ENCODE measurements around the gene PLEKHO1. TPM values are rescaled to one million over a fixed set of nuclear protein-coding genes. Genes with fewer than 3 reads are reported as not detected.

The PLEKHO1 gene
- polyA plus RNA-seq, 1 experiment, result 62.0 TPM

DNA sequence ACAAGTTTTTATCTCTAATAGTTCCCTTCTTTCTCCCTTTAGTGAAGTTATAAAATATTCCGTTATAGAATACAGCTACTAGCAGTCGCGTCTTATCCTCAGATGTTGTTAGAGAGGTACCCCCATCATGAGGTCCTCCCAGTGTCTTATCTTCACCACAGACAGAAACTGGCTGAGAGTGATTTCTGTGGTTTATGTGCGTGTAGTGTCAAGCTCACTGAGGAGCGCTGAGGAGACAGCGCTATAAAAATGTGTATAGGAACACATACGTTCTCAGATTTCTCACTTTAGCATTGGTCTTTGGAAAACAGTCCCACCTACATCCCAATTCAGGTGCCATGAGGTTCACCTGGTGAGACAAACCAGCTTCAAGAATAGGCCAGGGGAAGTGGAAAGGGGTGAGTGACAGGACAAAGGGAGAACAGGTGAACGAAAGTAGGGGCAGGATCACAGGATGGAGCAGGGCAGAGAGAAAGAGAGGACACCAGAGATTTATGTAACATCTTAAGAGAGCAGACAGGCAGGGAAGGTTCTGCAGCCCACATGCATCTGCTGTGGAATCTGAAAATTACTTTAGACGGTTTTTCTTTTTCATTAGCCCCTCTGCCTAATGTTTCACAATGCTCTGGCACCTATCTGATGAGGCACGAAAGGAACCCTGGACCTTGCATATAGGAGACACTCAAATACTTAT lies 2.7 kb upstream of the PLEKHO1 start:
- ChIA-PET POLR2A (no interaction called here), CTCF (no interaction called here)
- TF ChIP-seq, protein P1, sequence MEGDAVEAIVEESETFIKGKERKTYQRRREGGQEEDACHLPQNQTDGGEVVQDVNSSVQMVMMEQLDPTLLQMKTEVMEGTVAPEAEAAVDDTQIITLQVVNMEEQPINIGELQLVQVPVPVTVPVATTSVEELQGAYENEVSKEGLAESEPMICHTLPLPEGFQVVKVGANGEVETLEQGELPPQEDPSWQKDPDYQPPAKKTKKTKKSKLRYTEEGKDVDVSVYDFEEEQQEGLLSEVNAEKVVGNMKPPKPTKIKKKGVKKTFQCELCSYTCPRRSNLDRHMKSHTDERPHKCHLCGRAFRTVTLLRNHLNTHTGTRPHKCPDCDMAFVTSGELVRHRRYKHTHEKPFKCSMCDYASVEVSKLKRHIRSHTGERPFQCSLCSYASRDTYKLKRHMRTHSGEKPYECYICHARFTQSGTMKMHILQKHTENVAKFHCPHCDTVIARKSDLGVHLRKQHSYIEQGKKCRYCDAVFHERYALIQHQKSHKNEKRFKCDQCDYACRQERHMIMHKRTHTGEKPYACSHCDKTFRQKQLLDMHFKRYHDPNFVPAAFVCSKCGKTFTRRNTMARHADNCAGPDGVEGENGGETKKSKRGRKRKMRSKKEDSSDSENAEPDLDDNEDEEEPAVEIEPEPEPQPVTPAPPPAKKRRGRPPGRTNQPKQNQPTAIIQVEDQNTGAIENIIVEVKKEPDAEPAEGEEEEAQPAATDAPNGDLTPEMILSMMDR (IDR thresholded peaks at IDR 0.05; ENCODE audit: low read depth, low read length), result no peak
- H3K27me3 ChIP-seq (ENCODE audit: control insufficient read depth, insufficient read depth, low read length), result no peaks in the 10 kb centered on the region
- no peak overlapping the region for H3K4me3 ChIP-seq (ENCODE audit: low read depth, low read length)
- DNase-seq (ENCODE audit: low read depth, low spot score), result no peak
- H3K9me3 ChIP-seq (ENCODE audit: control insufficient read depth, insufficient read depth, low read length), result no peaks in the 10 kb centered on the region
- H3K27ac ChIP-seq (ENCODE audit: low read depth, low read length), result no peak overlapping the region

DNA sequence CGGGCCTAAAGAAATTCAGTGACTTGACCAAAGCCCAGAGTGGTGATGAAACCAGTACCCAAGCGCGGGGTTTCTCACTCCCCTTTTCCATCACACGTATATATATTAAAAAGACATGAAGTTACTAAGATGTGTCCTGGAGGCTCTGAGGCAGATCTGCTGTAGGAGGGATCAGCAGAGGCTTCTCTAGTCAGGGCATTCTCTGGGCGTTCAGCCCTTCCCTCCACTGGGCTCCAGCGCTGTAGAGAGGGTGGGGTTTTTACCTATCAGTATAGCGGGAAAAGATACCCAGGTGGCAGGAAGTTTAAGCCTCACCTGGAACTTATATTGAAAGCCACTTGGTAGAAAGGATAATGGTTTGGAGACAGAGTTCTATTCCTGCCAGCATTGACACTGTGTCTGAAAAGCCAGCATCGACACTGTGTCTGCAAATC lies 862 bp upstream of the PLEKHO1 start:
- H3K4me3 ChIP-seq (ENCODE audit: low read depth, low read length), result peak overlapping the region; percentile 90
- POLR2A ChIA-PET, result interaction anchor here (0.6 to 6.2 kb wide), 3 partner anchors 12 to 82 kb away, joined by 3 to 149 read pairs (median 5); no protein-coding TSS in a partner anchor
- CTCF ChIA-PET, result interaction anchor here (1.3 to 2.9 kb wide), 3 partner anchors 10 to 76 kb away, joined by 3 to 16 read pairs (median 5); no protein-coding TSS in a partner anchor

DNA sequence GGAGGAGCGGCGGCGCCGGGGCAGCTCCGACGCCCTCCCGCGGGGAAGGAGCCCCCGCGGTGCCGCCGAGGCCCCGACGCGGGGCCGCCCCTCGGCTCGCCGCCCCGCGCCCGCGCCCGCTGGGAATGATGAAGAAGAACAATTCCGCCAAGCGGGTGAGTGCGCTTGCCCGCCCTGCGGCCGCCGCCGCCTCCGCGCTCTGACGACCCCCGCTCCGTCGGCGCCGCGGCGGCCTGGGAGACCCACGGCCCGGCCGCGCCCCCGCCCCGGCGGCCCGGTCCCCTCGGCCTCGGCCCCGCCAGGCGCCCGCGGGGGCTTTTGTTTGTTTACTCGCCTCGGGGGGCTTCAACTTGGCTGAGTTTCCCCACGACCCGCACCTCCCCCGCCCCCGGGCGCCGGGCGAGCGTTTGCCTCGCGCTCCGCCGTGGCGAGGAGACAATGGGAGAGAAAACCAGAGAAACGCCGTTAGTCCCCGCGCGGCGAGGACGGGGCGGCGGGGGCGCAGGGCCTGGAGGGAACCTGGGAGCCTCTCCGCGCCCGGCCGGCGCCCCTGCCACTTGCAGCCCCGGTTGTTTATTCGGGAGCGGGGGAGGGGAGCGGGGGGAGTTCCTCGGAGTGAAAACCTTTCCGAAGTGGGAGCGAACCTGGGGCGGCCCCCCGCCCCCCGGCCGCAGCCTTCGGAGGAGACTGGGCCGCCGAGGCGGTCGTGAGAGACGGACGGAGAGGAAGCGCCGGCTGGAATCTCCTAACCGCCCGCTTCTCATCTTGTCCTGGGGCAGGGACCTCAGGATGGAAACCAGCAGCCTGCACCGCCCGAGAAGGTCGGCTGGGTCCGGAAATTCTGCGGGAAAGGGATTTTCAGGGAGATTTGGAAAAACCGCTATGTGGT lies 661 bp downstream of the PLEKHO1 start:
- peak overlapping the region; percentile 85 for H3K27ac ChIP-seq (ENCODE audit: low read depth, low read length)
- no peak for DNase-seq (ENCODE audit: low read depth, low spot score)
- H3K9me3 ChIP-seq (ENCODE audit: control insufficient read depth, insufficient read depth, low read length), result no peaks in the 10 kb centered on the region
- peak overlapping the region; percentile 90 for H3K4me3 ChIP-seq (ENCODE audit: low read depth, low read length)
- TF ChIP-seq, protein P1 (IDR thresholded peaks at IDR 0.05; ENCODE audit: low read depth, low read length), result no peak
- no peaks in the 10 kb centered on the region for H3K27me3 ChIP-seq (ENCODE audit: control insufficient read depth, insufficient read depth, low read length)
- POLR2A ChIA-PET, result interaction anchor here (1.0 to 6.2 kb wide), 7 partner anchors 10 to 263 kb away, joined by 3 to 149 read pairs (median 4); a partner anchor contains a TSS
- CTCF ChIA-PET, result interaction anchor here (0.6 to 2.9 kb wide), 3 partner anchors 9 to 77 kb away, joined by 4 to 16 read pairs (median 5); no protein-coding TSS in a partner anchor

More for the DNA sequence above, 862 bp upstream of the PLEKHO1 start:
- TF ChIP-seq, protein P1 (IDR thresholded peaks at IDR 0.05; ENCODE audit: low read depth, low read length), result no peak
- no peak for DNase-seq (ENCODE audit: low read depth, low spot score)
- Histone ChIP-seq H3K27me3 (ENCODE audit: control insufficient read depth, insufficient read depth, low read length) (no peaks in the 10 kb centered on the region), H3K27ac (ENCODE audit: low read depth, low read length) (peak overlapping the region; percentile 89), H3K9me3 (ENCODE audit: control insufficient read depth, insufficient read depth, low read length) (no peaks in the 10 kb centered on the region)

DNA sequence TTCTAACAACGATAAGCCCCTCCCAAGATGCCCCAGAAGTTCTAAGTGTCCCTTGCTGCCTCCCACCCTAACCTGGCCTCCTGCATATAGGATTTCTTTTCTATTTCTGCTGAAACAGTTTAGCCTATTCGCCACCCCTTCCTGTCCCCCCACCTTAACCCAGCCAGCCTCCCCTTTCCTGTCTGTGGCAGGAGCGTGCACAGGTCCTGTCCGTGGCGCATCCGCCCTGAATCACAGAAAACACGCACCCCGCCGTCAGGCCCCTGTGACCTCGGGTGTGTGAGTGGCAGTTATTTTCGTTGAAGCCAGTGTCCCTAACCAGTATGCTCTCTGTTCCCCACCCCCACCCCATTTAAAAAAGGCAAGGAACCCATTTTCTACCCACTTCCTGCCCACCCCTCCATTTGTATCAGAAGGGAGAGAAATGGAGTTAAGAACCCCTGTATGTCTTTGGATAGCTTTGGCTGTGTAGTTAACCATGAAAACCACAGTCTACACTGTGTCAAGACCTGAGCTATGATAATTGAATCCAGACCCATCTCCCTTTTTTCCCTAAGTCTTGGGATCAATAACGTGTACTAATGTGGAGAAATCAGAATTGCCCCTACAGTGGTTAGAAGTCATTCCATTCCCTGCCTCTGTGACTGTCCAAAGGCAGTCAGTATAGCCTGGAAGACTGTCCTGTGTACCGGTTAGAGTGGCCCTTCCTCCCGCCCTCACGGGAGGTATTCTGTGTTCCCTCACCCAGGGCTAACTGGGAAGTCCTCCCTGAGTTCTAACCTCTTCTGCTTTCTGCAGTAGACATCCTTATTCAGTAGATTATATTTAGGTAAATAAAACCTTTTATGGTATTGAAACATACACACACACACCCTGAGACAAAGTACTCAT lies 1.8 kb downstream of the PLEKHO1 start:
- H3K4me3 ChIP-seq (ENCODE audit: low read depth, low read length), result peak overlapping the region; percentile 90
- peak overlapping the region; percentile 85 for H3K27ac ChIP-seq (ENCODE audit: low read depth, low read length)
- ChIA-PET CTCF (interaction anchor here (0.6 to 1.5 kb wide), 4 partner anchors 14 to 264 kb away, joined by 3 to 4 read pairs (median 3); a partner anchor contains a TSS), POLR2A (interaction anchor here (6.2 kb wide), 1 partner anchor 9 kb away, joined by 149 read pairs; no protein-coding TSS in a partner anchor)
- no peaks in the 10 kb centered on the region for H3K27me3 ChIP-seq (ENCODE audit: control insufficient read depth, insufficient read depth, low read length)
- no peak for DNase-seq (ENCODE audit: low read depth, low spot score)
- TF ChIP-seq, protein P1 (IDR thresholded peaks at IDR 0.05; ENCODE audit: low read depth, low read length), result no peak
- no peaks in the 10 kb centered on the region for H3K9me3 ChIP-seq (ENCODE audit: control insufficient read depth, insufficient read depth, low read length)

Measured in AG04450 (cell line).